DOHH2 (cell line): Measurements from ENCODE around the gene MGMT.

Experiments
- EZH2phosphoT487 ChIP-seq: fragments of 200-600 bp; sonication (generic); IDR thresholded peaks from 2 replicates; pipeline ENCODE4 v1.6.1; 2017; ENCODE audit warnings: borderline replicate concordance, mild to moderate bottlenecking, antibody characterized with exemption, low read length, moderate library complexity, mixed read lengths
- TF ChIP-seq, protein P1 (sequence below): fragments of 200-600 bp; sonication (generic); IDR thresholded peaks from one replicate; pipeline ENCODE4 v1.5.1; 2014; ENCODE audit warnings: antibody characterized with exemption, mild to moderate bottlenecking, low read depth, low read length; ENCODE audit not compliant: poor library complexity, severe bottlenecking

GRCh38 chr10:129564923-129565322 lies 97.9 kb downstream of the MGMT start:
- TF ChIP-seq, protein P1, sequence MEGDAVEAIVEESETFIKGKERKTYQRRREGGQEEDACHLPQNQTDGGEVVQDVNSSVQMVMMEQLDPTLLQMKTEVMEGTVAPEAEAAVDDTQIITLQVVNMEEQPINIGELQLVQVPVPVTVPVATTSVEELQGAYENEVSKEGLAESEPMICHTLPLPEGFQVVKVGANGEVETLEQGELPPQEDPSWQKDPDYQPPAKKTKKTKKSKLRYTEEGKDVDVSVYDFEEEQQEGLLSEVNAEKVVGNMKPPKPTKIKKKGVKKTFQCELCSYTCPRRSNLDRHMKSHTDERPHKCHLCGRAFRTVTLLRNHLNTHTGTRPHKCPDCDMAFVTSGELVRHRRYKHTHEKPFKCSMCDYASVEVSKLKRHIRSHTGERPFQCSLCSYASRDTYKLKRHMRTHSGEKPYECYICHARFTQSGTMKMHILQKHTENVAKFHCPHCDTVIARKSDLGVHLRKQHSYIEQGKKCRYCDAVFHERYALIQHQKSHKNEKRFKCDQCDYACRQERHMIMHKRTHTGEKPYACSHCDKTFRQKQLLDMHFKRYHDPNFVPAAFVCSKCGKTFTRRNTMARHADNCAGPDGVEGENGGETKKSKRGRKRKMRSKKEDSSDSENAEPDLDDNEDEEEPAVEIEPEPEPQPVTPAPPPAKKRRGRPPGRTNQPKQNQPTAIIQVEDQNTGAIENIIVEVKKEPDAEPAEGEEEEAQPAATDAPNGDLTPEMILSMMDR = no peak
- no peak for TF ChIP-seq EZH2phosphoT487
